ENCODE data around the gene SND1. TPM values are rescaled to one million over a fixed set of nuclear protein-coding genes. Genes with fewer than 3 reads are reported as not detected.

Gene SND1
- total RNA-seq, 2 donors from 2014 or later: 246 to 256 TPM

- H3K27me3 Mint-ChIP-seq: no peaks in the 10 kb centered on the region
- peaks cover 41% of the 10 kb centered on the region for H3K4me1 Mint-ChIP-seq
- no peaks in the 10 kb centered on the region for H3K9me3 Mint-ChIP-seq
- H3K4me3 Mint-ChIP-seq: no peak overlapping the region
- no peak for ATAC-seq (replicated peaks)
- no peak overlapping the region for H3K27ac Mint-ChIP-seq
- H3K36me3 Mint-ChIP-seq (ENCODE audit: low read depth): peaks cover 52% of the 10 kb centered on the region
These were observed 202.4 kb downstream of the SND1 start for GRCh38 chr7:127854383-127854782.

GRCh38 chr7:127857464-127857841 is 205.5 kb downstream of the SND1 start:
- Mint-ChIP-seq H3K27ac (peak overlapping the region; percentile 12), H3K4me3 (peak overlapping the region; percentile 44), H3K4me1 (peaks cover 37% of the 10 kb centered on the region), H3K27me3 (no peaks in the 10 kb centered on the region), H3K36me3 (ENCODE audit: low read depth) (peaks cover 41% of the 10 kb centered on the region), H3K9me3 (no peaks in the 10 kb centered on the region)
- no peak for ATAC-seq (replicated peaks)

GRCh38 chr7:127858091-127858914 is 206.3 kb downstream of the SND1 start:
- Mint-ChIP-seq H3K4me3 (peak overlapping the region; percentile 44), H3K4me1 (peaks cover 37% of the 10 kb centered on the region), H3K36me3 (ENCODE audit: low read depth) (peaks cover 38% of the 10 kb centered on the region), H3K27ac (peak overlapping the region; percentile 12), H3K9me3 (no peaks in the 10 kb centered on the region), H3K27me3 (no peaks in the 10 kb centered on the region)
- no peak for ATAC-seq (replicated peaks)

- no peak for ATAC-seq (replicated peaks)
- Mint-ChIP-seq H3K27me3 (no peaks in the 10 kb centered on the region), H3K36me3 (ENCODE audit: low read depth) (peaks cover 38% of the 10 kb centered on the region), H3K4me3 (peak overlapping the region; percentile 44), H3K4me1 (peaks cover 37% of the 10 kb centered on the region), H3K9me3 (no peaks in the 10 kb centered on the region), H3K27ac (peak overlapping the region; percentile 12)
These were observed 206.9 kb downstream of the SND1 start for GRCh38 chr7:127858915-127859189.

GRCh38 chr7:127859330-127859729 is 207.3 kb downstream of the SND1 start:
- Mint-ChIP-seq H3K4me3 (peak overlapping the region; percentile 44), H3K4me1 (peaks cover 40% of the 10 kb centered on the region), H3K36me3 (ENCODE audit: low read depth) (peaks cover 40% of the 10 kb centered on the region), H3K27ac (peak overlapping the region; percentile 12), H3K9me3 (no peaks in the 10 kb centered on the region), H3K27me3 (no peaks in the 10 kb centered on the region)
- ATAC-seq (replicated peaks): no peak

GRCh38 chr7:127862525-127862924 is 210.5 kb downstream of the SND1 start:
- ATAC-seq (replicated peaks): no peak
- H3K4me3 Mint-ChIP-seq: no peak overlapping the region
- H3K36me3 Mint-ChIP-seq (ENCODE audit: low read depth): peaks cover 52% of the 10 kb centered on the region
- H3K27ac Mint-ChIP-seq: no peak overlapping the region
- H3K9me3 Mint-ChIP-seq: no peaks in the 10 kb centered on the region
- H3K4me1 Mint-ChIP-seq: peaks cover 40% of the 10 kb centered on the region
- H3K27me3 Mint-ChIP-seq: no peaks in the 10 kb centered on the region

GRCh38 chr7:127863082-127863481 is 211.1 kb downstream of the SND1 start:
- no peak overlapping the region for H3K4me3 Mint-ChIP-seq
- no peaks in the 10 kb centered on the region for H3K9me3 Mint-ChIP-seq
- peaks cover 39% of the 10 kb centered on the region for H3K4me1 Mint-ChIP-seq
- H3K27ac Mint-ChIP-seq: no peak overlapping the region
- no peaks in the 10 kb centered on the region for H3K27me3 Mint-ChIP-seq
- no peak for ATAC-seq (replicated peaks)
- H3K36me3 Mint-ChIP-seq (ENCODE audit: low read depth): peaks cover 56% of the 10 kb centered on the region

GRCh38 chr7:127865466-127865865 is 213.5 kb downstream of the SND1 start:
- no peak overlapping the region for H3K4me3 Mint-ChIP-seq
- peaks cover 24% of the 10 kb centered on the region for H3K4me1 Mint-ChIP-seq
- H3K36me3 Mint-ChIP-seq (ENCODE audit: low read depth): peaks cover 60% of the 10 kb centered on the region
- ATAC-seq (replicated peaks): peak; percentile 35
- H3K27ac Mint-ChIP-seq: no peak overlapping the region
- no peaks in the 10 kb centered on the region for H3K9me3 Mint-ChIP-seq
- no peaks in the 10 kb centered on the region for H3K27me3 Mint-ChIP-seq

- no peak for ATAC-seq (replicated peaks)
- Mint-ChIP-seq H3K4me3 (no peak overlapping the region), H3K27me3 (no peaks in the 10 kb centered on the region), H3K27ac (no peak overlapping the region), H3K9me3 (no peaks in the 10 kb centered on the region), H3K4me1 (peaks cover 23% of the 10 kb centered on the region), H3K36me3 (ENCODE audit: low read depth) (peaks cover 53% of the 10 kb centered on the region)
These were observed 218.4 kb downstream of the SND1 start for GRCh38 chr7:127870231-127870907.

GRCh38 chr7:127871226-127871625 is 219.2 kb downstream of the SND1 start:
- Mint-ChIP-seq H3K9me3 (no peaks in the 10 kb centered on the region), H3K4me3 (no peak overlapping the region), H3K27ac (no peak overlapping the region), H3K36me3 (ENCODE audit: low read depth) (peaks cover 46% of the 10 kb centered on the region), H3K27me3 (no peaks in the 10 kb centered on the region), H3K4me1 (peaks cover 25% of the 10 kb centered on the region)
- ATAC-seq (replicated peaks): no peak

- peaks cover 20% of the 10 kb centered on the region for H3K4me1 Mint-ChIP-seq
- H3K9me3 Mint-ChIP-seq: no peaks in the 10 kb centered on the region
- H3K36me3 Mint-ChIP-seq (ENCODE audit: low read depth): peaks cover 39% of the 10 kb centered on the region
- no peaks in the 10 kb centered on the region for H3K27me3 Mint-ChIP-seq
- ATAC-seq (replicated peaks): no peak
- no peak overlapping the region for H3K4me3 Mint-ChIP-seq
- no peak overlapping the region for H3K27ac Mint-ChIP-seq
These were observed 220.1 kb downstream of the SND1 start for GRCh38 chr7:127872122-127872521.

GRCh38 chr7:127873151-127873550 is 221.2 kb downstream of the SND1 start:
- H3K4me3 Mint-ChIP-seq: no peak overlapping the region
- peaks cover 29% of the 10 kb centered on the region for H3K36me3 Mint-ChIP-seq (ENCODE audit: low read depth)
- no peaks in the 10 kb centered on the region for H3K9me3 Mint-ChIP-seq
- no peak for ATAC-seq (replicated peaks)
- no peaks in the 10 kb centered on the region for H3K27me3 Mint-ChIP-seq
- no peak overlapping the region for H3K27ac Mint-ChIP-seq
- peaks cover 20% of the 10 kb centered on the region for H3K4me1 Mint-ChIP-seq

- Mint-ChIP-seq H3K4me1 (peaks cover 16% of the 10 kb centered on the region), H3K27ac (peak overlapping the region; percentile 23), H3K4me3 (no peak overlapping the region), H3K36me3 (ENCODE audit: low read depth) (peaks cover 20% of the 10 kb centered on the region), H3K9me3 (no peaks in the 10 kb centered on the region), H3K27me3 (no peaks in the 10 kb centered on the region)
- ATAC-seq (replicated peaks): peak; percentile 92
These were observed 222.0 kb downstream of the SND1 start for GRCh38 chr7:127873715-127874636.

GRCh38 chr7:127874951-127875608 is 223.1 kb downstream of the SND1 start:
- Mint-ChIP-seq H3K4me3 (no peak overlapping the region), H3K27me3 (no peaks in the 10 kb centered on the region), H3K9me3 (no peaks in the 10 kb centered on the region), H3K36me3 (ENCODE audit: low read depth) (peaks cover 10% of the 10 kb centered on the region), H3K27ac (peak overlapping the region; percentile 23), H3K4me1 (peaks cover 14% of the 10 kb centered on the region)
- ATAC-seq (replicated peaks): no peak

All from activated T-helper 17 cell treated with anti-CD3 and anti-CD28 coated beads, Interleukin-2, amount 50 U/mL, for 72 hours (primary cell).